ENCODE data around the gene TM9SF2.
"Not testable (repeated sequence)": the region's sequence is repeated elsewhere in the genome, so short reads cannot be mapped to it uniquely, and the experiment has no call there.

The TM9SF2 gene

DNA sequence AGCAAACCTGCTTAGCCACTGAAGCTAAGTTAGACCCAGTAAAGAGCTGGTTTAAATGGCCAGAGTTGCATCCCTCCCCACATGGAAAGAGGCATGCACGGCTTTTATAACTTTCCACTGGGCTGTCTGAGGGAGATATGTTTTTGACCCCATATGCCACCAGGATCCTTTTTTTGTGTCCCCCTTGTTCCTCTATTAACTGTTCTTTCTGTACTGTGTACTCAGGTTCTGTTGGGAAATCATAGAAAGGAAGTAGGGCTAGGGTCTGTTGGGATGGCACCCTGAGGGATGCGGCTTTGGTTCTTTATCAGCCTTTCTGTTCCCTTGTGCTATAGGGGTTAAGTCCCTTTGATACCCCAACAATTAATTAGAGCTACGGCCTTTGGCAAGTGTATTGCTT, 12.2 kb upstream of the TM9SF2 start:
- H3K27ac ChIP-seq: no peak overlapping the region
- ChIA-PET CTCF (no interaction called here), POLR2A (ENCODE audit: low non-redundant PET) (no interaction called here)
- DNase-seq (ENCODE audit: low spot score): no peak
- TF ChIP-seq, protein P1, sequence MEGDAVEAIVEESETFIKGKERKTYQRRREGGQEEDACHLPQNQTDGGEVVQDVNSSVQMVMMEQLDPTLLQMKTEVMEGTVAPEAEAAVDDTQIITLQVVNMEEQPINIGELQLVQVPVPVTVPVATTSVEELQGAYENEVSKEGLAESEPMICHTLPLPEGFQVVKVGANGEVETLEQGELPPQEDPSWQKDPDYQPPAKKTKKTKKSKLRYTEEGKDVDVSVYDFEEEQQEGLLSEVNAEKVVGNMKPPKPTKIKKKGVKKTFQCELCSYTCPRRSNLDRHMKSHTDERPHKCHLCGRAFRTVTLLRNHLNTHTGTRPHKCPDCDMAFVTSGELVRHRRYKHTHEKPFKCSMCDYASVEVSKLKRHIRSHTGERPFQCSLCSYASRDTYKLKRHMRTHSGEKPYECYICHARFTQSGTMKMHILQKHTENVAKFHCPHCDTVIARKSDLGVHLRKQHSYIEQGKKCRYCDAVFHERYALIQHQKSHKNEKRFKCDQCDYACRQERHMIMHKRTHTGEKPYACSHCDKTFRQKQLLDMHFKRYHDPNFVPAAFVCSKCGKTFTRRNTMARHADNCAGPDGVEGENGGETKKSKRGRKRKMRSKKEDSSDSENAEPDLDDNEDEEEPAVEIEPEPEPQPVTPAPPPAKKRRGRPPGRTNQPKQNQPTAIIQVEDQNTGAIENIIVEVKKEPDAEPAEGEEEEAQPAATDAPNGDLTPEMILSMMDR (conservative IDR thresholded peaks at IDR 0.05; ENCODE audit: low read depth): no peak

DNA sequence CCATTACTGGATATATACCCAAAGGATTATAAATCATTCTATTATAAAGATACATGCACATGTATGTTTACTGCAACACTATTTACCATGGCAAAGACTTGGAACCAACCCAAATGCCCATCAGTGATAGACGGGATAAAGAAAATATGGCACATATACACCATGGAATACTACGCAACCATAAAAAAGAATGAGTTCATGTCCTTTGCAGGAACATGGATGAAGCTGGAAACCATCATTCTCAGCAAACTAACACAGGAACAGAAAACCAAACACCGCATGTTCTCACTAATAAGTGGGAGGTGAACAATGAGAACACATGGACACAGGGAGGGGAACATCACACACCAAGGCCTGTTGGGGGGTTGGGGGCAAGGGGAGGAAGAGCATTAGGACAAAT, 9.5 kb upstream of the TM9SF2 start:
- DNase-seq (ENCODE audit: low spot score); H3K27ac ChIP-seq; POLR2A ChIA-PET (ENCODE audit: low non-redundant PET): not testable (repeated sequence)
- CTCF ChIA-PET: interaction anchor here (0.7 kb wide), 1 partner anchor 693 kb away, joined by 3 read pairs; no protein-coding TSS in a partner anchor

DNA sequence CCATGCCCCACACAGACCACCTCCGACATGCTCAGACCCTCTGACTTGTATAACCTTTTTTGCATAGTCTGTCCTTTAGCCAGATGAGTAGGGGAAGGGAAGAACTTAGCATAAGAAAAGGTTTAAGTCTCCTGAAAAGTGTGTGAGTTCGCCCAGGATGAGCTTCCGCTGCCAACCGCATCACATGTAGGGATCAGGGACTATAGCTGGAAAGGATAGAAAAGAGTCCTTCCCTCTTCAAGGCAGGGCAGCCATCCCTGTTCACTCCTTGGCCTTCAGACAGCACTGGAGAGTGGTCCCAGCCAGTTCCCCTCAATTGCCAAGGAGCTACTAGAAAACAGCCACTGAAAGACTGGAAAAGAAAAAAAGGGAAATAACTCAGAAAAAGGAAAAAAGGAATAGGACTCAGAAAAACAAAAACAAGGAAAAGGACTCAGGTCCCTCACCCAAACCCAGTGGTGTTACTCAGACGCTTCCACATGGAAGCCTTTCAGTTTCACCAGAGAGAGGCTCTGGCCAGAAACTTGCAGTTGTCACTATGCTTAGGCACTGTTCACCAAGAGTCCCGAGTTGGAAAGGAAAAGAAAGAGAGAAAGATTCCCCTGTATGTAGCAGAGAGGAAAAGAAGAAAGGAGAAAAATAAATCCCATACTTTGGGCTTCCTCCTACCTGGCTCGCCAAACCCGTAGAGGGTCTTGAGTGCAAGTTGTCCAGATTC, 5.6 kb upstream of the TM9SF2 start:
- CTCF ChIA-PET: no interaction called here
- POLR2A ChIA-PET (ENCODE audit: low non-redundant PET): no interaction called here

DNA sequence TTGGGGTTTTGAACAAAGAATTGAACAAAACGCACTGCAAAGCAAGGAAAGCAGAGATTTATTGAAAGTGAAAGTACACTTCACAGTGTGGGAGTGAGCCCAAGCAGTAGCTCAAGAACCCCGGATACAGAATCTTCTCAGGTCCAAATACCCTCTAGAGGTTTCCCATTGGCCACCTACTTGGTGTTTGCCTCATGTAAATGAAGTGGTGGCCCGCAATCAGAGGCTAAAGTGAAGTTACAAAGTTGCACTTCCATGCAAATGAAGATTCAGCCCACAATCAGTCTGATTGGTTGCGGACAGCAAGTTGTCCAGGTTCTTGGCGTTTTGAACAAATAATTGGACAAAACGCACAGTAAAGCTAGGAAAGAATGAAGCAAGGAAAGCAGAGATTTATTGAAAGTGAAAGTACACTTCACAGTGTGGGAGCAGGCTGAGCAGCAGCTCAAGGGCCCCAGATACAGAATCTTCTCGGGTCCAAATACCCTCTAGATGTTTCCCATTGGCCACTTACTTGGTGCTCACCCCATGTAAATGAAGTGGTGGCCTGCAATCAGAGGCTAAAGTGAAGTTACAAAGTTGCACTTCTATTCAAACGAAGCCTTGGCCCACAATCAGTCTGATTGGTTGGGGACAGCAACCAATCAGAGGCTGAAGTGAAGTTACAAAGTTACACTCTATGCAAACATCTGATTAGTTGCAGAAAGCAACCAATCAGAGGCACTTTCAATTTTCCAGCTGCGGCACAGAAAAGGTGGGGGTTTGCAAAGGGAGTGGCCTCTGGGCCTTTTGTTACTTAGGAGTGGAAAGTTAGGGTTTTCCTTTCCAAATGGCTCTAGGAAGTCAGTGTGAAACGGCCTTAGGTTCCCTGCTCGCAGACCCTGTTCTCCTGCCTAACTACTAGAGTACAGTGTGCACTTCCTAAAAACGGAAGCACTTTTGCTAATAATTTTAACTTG, 4.8 kb upstream of the TM9SF2 start:
- CTCF ChIA-PET: no interaction called here
- H3K27ac ChIP-seq: no peak overlapping the region
- TF ChIP-seq, protein P1 (conservative IDR thresholded peaks at IDR 0.05; ENCODE audit: low read depth): no peak
- POLR2A ChIA-PET (ENCODE audit: low non-redundant PET): no interaction called here
- no peak for DNase-seq (ENCODE audit: low spot score)

More for the DNA sequence above, 5.6 kb upstream of the TM9SF2 start:
- H3K27ac ChIP-seq: no peak overlapping the region
- TF ChIP-seq, protein P1 (conservative IDR thresholded peaks at IDR 0.05; ENCODE audit: low read depth): no peak
- no peak for DNase-seq (ENCODE audit: low spot score)

DNA sequence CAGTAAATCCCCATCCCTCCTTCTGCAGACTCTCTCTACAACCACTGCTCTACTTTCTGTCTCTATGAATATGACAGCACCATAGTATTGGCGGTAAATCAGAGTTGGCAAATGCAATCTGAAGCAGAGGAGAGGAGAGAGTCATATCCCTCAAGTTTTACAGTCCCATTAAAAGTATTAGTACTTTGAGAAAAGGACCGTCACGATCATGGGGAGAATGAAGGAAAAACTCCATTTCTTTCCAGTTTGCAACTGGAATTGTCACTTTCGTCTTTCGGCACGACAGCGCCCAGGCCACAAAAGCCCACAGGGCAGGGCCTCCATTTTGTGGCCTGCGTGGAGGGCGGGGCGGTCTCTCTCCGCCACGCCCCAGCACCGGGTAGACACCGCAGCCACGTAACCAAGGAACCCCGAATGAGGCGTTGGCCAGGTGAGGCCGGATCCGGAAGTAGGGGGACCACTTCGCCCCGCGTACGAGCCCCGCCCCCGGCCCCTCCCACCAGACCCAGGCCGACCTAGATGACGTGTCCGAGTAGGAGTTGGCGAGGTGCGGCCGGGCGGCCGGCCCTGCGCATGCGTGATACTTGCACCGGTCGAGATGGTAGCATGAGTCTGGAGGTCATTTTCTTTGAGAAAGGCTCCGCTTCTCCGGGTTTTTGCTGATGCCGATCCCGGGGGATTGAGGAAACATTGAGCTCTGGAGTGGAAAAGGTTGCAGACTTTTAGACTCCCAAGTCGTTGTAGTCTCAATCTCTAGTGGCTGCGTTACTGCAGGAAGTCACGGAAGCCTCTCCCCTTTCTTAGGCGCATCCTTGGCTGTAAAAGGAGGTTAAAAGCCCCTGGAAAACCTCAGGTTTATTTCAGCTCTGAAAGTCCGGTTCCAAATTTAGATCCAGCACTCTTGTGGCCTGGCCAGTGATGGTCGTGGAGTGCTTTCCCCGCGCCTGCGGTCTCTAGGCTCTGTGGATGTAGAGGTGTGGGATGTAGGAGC, 2.8 kb upstream of the TM9SF2 start:
- H3K27ac ChIP-seq: peak overlapping the region; percentile 82
- POLR2A ChIA-PET (ENCODE audit: low non-redundant PET): no interaction called here
- DNase-seq (ENCODE audit: low spot score): peak; percentile 99
- CTCF ChIA-PET: no interaction called here
- TF ChIP-seq, protein P1 (conservative IDR thresholded peaks at IDR 0.05; ENCODE audit: low read depth): no peak

DNA sequence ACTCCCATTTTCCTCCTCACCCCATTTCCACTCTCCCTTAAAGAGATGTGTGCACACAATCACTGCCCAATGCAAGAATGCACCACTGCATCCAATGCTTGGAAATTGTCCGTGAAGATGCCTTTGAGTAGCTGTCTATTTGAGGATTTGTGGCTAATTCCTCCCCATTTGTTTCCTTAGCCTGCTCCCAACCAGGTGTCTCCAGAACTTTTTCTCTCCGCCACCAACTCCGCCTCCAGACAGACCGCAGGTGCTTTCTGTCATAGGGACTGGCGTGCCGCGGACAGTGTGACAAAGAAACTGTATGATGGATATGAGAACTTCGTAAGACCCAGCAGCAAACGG, 461 bp upstream of the TM9SF2 start:
- DNase-seq (ENCODE audit: low spot score): no peak
- ChIA-PET CTCF (no interaction called here), POLR2A (ENCODE audit: low non-redundant PET) (interaction anchor here (0.6 kb wide), 1 partner anchor 80 kb away, joined by 3 read pairs; no protein-coding TSS in a partner anchor)
- peak overlapping the region; percentile 84 for H3K27ac ChIP-seq
- TF ChIP-seq, protein P1 (conservative IDR thresholded peaks at IDR 0.05; ENCODE audit: low read depth): no peak

Data from RWPE1 (cell line).